Sigmoid colon (tissue), 7 donors: ENCODE measurements around the gene TNIK. TPM values are rescaled to one million over a fixed set of nuclear protein-coding genes. Genes with fewer than 3 reads are reported as not detected.

Experiments
- DNase-seq: peaks from one replicate; pipeline ENCODE4 v3.0.0-alpha.2; 2019
- H3K27ac ChIP-seq, 4 donors: fragments of 200-600 bp; sonication (generic); one replicate each; pipeline ENCODE4 v1.5.1; 2016 to 2019; ENCODE audit warnings: mild to moderate bottlenecking in 1 of 4
- H3K27me3 ChIP-seq, 3 donors: fragments of 200-600 bp; sonication (generic); one replicate each; pipeline ENCODE4 v1.5.1; 2019; ENCODE audit warnings: mild to moderate bottlenecking in 1 of 3
- H3K36me3 ChIP-seq, 4 donors: fragments of 200-600 bp; sonication (generic); one replicate each; pipeline ENCODE4 v1.5.1; 2016 to 2019
- H3K4me1 ChIP-seq, 4 donors: fragments of 200-600 bp; sonication (generic); one replicate each; pipeline ENCODE4 v1.5.1; 2017 to 2019
- H3K4me3 ChIP-seq, 4 donors: fragments of 200-600 bp; sonication (generic); one replicate each; pipeline ENCODE4 v1.5.1; 2017 to 2019; ENCODE audit warnings: mild to moderate bottlenecking in 2 of 4, moderate library complexity in 1 of 4
- H3K9me3 ChIP-seq, 4 donors: fragments of 200-600 bp in 3 of 4; sonication (generic) in 3 of 4; one replicate each; pipeline versions ENCODE4 v1.5.1 to v1.6.1; 2013 to 2019
- CTCF ChIP-seq, 4 experiments: fragments of 450-650 bp in 3 of 4; fragments of 200-600 bp in 1 of 4; IDR thresholded peaks; one replicate each; pipeline ENCODE4 v1.5.1; 2016 to 2019; ENCODE audit warnings: antibody characterized with exemption in 4 of 4, mild to moderate bottlenecking in 3 of 4, moderate library complexity in 2 of 4
- EP300 ChIP-seq, 4 donors: sonication (generic); formaldehyde crosslinking; IDR thresholded peaks; one replicate each; pipeline ENCODE4 v1.6.1; 2017; ENCODE audit warnings: antibody characterized with exemption in 4 of 4
- POLR2A ChIP-seq, 2 donors: fragments of 450-650 bp; IDR thresholded peaks; one replicate each; pipeline ENCODE4 v1.6.1; 2016; ENCODE audit warnings: antibody characterized with exemption in 2 of 2, mild to moderate bottlenecking in 2 of 2, moderate library complexity in 2 of 2
- POLR2AphosphoS5 ChIP-seq, 4 donors: sonication (generic); formaldehyde crosslinking; IDR thresholded peaks; one replicate each; pipeline ENCODE4 v1.6.1; 2017; ENCODE audit warnings: antibody characterized with exemption in 4 of 4
- WGBS, 2 donors: extraction: QIAGEN DNeasy Blood & Tissue Kit; methylation state at CpG; one replicate each; pipeline ENCODE4 v1.1.7; 2013; 5-methylcytosine and 5-hydroxymethylcytosine counted together
- intact Hi-C: fragments of 100-400 bp; cut with DNase I; formaldehyde crosslinking; loops from one replicate; pipeline ENCODE4 v1.15.1; 2023
- polyA plus RNA-seq, 3 donors: library from polyadenylated mRNA; stranded (reverse); fragments of 200-250 nt; gene quantifications; one replicate each; pipeline ENCODE4 v1.2.3, GENCODE V29; 2013
- total RNA-seq, 4 donors: library from RNA; depleted of rRNA; stranded (reverse); fragments of >200 nt; gene quantifications; one replicate each; pipeline ENCODE4 v1.1.0, GENCODE V29; 2016
- donor health status: healthy with polysubstance abuse.
- donor health status: Bipolar disorder and iron deficiency.
- donor health status: healthy.

TNIK gene
- total and polyA plus RNA-seq, 7 donors: 5.4 to 21.3 (median 9.2) TPM

DNA sequence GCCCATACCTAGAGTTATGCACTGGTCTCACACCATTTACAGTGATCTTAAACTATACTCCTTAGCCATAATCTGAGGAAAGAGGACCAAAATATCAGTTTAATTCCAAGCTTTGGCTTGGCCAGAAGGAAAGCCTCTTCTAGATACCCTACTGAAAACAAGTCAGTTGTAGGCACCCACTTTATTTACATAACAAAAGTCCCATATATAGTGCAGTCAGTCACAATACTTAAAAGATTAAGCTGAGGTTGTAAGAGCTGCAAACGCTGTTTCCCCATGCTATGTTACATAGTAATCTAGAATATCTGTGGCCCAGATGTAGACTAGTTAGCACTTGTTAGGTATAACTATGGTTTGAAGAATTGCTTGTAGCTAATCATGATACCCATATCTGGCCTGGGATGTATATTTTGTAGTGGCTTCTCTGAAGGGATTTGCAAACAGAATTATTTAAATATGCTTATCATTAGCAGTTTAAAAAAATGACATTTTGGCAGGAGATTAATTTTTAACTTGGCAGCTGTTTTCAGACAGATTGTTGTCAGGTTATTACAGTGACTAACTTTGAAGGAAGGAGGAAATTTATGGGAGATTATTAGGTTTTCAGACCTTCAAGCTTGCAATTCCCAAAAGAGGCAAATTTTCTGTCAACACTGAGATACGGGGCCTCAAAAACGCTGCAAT is 273.2 kb downstream of the TNIK start:
- no peaks in the 10 kb centered on the region for H3K36me3 ChIP-seq
- H3K27ac ChIP-seq: no peak overlapping the region
- 38 to 70% methylated on average over 3 of the region's 3 CpGs for WGBS, 2 donors
- TF ChIP-seq POLR2AphosphoS5 (IDR thresholded peaks at IDR 0.05): no peak
- no peak for TF ChIP-seq POLR2A (IDR thresholded peaks at IDR 0.05)
- no peak for TF ChIP-seq EP300 (IDR thresholded peaks at IDR 0.05)
- no peak for TF ChIP-seq CTCF (IDR thresholded peaks at IDR 0.05)
- intact Hi-C loops: loop anchor here (2.0 to 5.0 kb wide), 2 partner anchors 274 to 380 kb away; partner anchors contain the start of gene TNIK
- H3K4me3 ChIP-seq: no peak overlapping the region
- H3K27me3 ChIP-seq: no peaks in the 10 kb centered on the region
- peaks cover 0 to 27% (median 25%) of the 10 kb centered on the region in 4 donors for H3K4me1 ChIP-seq
- H3K9me3 ChIP-seq: no peaks in the 10 kb centered on the region
- DNase-seq: no peak

DNA sequence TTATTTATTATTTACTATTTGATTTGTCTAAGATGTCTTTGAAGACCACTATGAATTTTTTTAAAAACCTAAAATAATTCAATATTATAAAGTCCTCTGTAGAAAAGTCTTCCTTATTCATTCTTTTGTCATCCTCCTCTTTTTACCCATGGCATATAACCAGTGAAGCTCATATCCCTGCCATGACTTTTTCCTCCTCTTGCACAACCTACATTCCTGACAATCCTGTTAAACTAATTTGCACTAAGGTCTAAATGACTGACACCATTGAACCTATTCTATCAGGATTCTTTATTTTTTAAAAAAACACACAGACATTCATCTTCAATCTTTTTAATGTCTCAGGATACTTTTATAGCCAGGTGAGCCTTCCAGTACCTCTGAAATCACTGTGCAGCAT is 273.8 kb downstream of the TNIK start:
- Histone ChIP-seq H3K27me3 (no peaks in the 10 kb centered on the region), H3K4me3 (no peak overlapping the region), H3K9me3 (no peaks in the 10 kb centered on the region), H3K27ac (no peak overlapping the region), H3K4me1 (peaks cover 0 to 30% (median 25%) of the 10 kb centered on the region in 4 donors), H3K36me3 (no peaks in the 10 kb centered on the region)
- no peak for DNase-seq
- intact Hi-C loops: loop anchor here (2.0 to 5.0 kb wide), 2 partner anchors 274 to 381 kb away; partner anchors contain the start of gene TNIK
- TF ChIP-seq POLR2AphosphoS5 (IDR thresholded peaks at IDR 0.05) (no peak), EP300 (IDR thresholded peaks at IDR 0.05) (no peak), CTCF (IDR thresholded peaks at IDR 0.05) (no peak), POLR2A (IDR thresholded peaks at IDR 0.05) (no peak)

DNA sequence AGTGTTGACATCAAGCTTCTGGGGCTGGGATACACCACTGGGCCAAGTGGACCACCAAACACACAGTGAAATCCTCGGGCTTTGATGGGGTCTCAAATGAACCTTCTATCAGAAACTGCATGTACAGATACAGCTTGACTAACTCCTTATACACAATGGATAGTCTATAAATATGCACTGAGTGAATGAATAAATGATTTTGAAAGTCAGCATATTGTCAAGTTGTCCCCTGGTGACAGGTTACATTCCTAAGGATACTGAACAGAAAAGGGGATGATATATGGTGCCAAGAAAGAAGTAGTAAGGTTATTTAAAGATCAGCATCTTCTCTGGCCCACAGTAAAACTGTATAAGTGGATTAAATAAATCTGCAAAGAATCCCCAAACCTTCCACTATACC is 274.2 kb downstream of the TNIK start:
- Histone ChIP-seq H3K4me3 (no peak overlapping the region), H3K27ac (no peak overlapping the region), H3K27me3 (no peaks in the 10 kb centered on the region), H3K9me3 (no peaks in the 10 kb centered on the region), H3K36me3 (no peaks in the 10 kb centered on the region), H3K4me1 (peaks cover 0 to 30% (median 25%) of the 10 kb centered on the region in 4 donors)
- intact Hi-C loops: loop anchor here (2.0 to 5.0 kb wide), 2 partner anchors 275 to 381 kb away; partner anchors contain the start of gene TNIK
- DNase-seq: no peak
- 87 to 88% methylated on average over 1 of the region's 1 CpG for WGBS, 2 donors
- TF ChIP-seq POLR2AphosphoS5 (IDR thresholded peaks at IDR 0.05) (no peak), CTCF (IDR thresholded peaks at IDR 0.05) (no peak), POLR2A (IDR thresholded peaks at IDR 0.05) (no peak), EP300 (IDR thresholded peaks at IDR 0.05) (no peak)

GRCh38 chr3:171184372-171184771 is 275.8 kb downstream of the TNIK start:
- WGBS, 2 donors: 63 to 84% methylated on average over 6 of the region's 6 CpGs
- H3K9me3 ChIP-seq: no peaks in the 10 kb centered on the region
- TF ChIP-seq EP300 (IDR thresholded peaks at IDR 0.05): no peak
- TF ChIP-seq POLR2AphosphoS5 (IDR thresholded peaks at IDR 0.05): no peak
- TF ChIP-seq POLR2A (IDR thresholded peaks at IDR 0.05): no peak
- TF ChIP-seq CTCF (IDR thresholded peaks at IDR 0.05): no peak
- H3K4me1 ChIP-seq: peaks cover 0 to 30% (median 25%) of the 10 kb centered on the region in 4 donors
- no peaks in the 10 kb centered on the region for H3K27me3 ChIP-seq
- H3K36me3 ChIP-seq: no peaks in the 10 kb centered on the region
- no peak overlapping the region for H3K4me3 ChIP-seq
- no peak for DNase-seq
- H3K27ac ChIP-seq: no peak overlapping the region
- intact Hi-C loops: no loop called here
